Vagina (tissue), 2 donors: ENCODE data around the gene EFNA1. TPM values are rescaled to one million over a fixed set of nuclear protein-coding genes. Genes with fewer than 3 reads are reported as not detected.
A peak's percentile ranks its signal among the peaks of the same experiment; 100 is the strongest.

Experiments used
- DNase-seq, 2 donors: peaks; one replicate each; pipeline ENCODE4 v3.0.0-alpha.2; 2017; ENCODE audit errors: extremely low spot score in 2 of 2
- H3K27ac ChIP-seq: fragments of 200-600 bp; sonication (generic); one replicate; pipeline ENCODE4 v1.5.1; 2019
- H3K27me3 ChIP-seq: fragments of 200-600 bp; sonication (generic); one replicate; pipeline ENCODE4 v1.5.1; 2019
- H3K36me3 ChIP-seq, 2 donors: fragments of 200-600 bp; sonication (generic); one replicate each; pipeline ENCODE4 v1.5.1; 2017 to 2019
- H3K4me1 ChIP-seq: fragments of 200-600 bp; sonication (generic); one replicate; pipeline ENCODE4 v1.5.1; 2019
- H3K4me3 ChIP-seq, 2 donors: fragments of 200-600 bp; sonication (generic); 1 replicate in 1 of 2; 2 replicates in 1 of 2; pipeline ENCODE4 v1.5.1; 2016 to 2019
- H3K9me3 ChIP-seq: fragments of 200-600 bp; sonication (generic); one replicate; pipeline ENCODE4 v1.5.1; 2019
- CTCF ChIP-seq, 3 experiments: fragments of 450-650 bp in 2 of 3; fragments of 200-600 bp in 1 of 3; sonication (generic) in 1 of 3; IDR thresholded peaks; one replicate each; pipeline ENCODE4 v1.5.1; 2017 to 2019; ENCODE audit warnings: antibody characterized with exemption in 3 of 3, mild to moderate bottlenecking in 2 of 3, moderate library complexity in 2 of 3
- POLR2A ChIP-seq, 2 donors: fragments of 450-650 bp; IDR thresholded peaks; one replicate each; pipeline ENCODE4 v1.6.1; 2017; ENCODE audit warnings: antibody characterized with exemption in 2 of 2, mild to moderate bottlenecking in 2 of 2, moderate library complexity in 2 of 2
- POLR2AphosphoS5 ChIP-seq, 2 donors: sonication (generic); formaldehyde crosslinking; IDR thresholded peaks; one replicate each; pipeline ENCODE4 v1.9.0; 2017; ENCODE audit warnings: antibody characterized with exemption in 2 of 2, mild to moderate bottlenecking in 2 of 2, low read depth in 1 of 2; ENCODE audit not compliant: insufficient read depth in 1 of 2
- intact Hi-C: fragments of 100-400 bp; cut with DNase I; formaldehyde crosslinking; loops from one replicate; pipeline ENCODE4 v1.15.1; 2023
- total RNA-seq: library from RNA; depleted of rRNA; stranded (reverse); fragments of >200 nt; gene quantifications from one replicate; pipeline ENCODE4 v1.2.3, GENCODE V29; 2016

The EFNA1 gene
- total RNA-seq, 1 donor from 2014 or later = 57.9 TPM

GRCh38 chr1:155083865-155084721, 43.6 kb upstream of the EFNA1 start:
- DNase-seq = peak in 1 of 2 donors; percentile 90
- TF ChIP-seq POLR2AphosphoS5 (IDR thresholded peaks at IDR 0.05; ENCODE audit: insufficient read depth in 1 of 2, low read depth in 1 of 2) (no peak), POLR2A (IDR thresholded peaks at IDR 0.05) (no peak), CTCF (IDR thresholded peaks at IDR 0.05) (no peak)
- Histone ChIP-seq H3K36me3 (no peaks in the 10 kb centered on the region), H3K4me1 (peaks cover 67% of the 10 kb centered on the region), H3K27me3 (peaks cover 24% of the 10 kb centered on the region), H3K4me3 (peak overlapping the region; percentile 62 to 66), H3K9me3 (no peaks in the 10 kb centered on the region), H3K27ac (peak overlapping the region; percentile 93)
- intact Hi-C loops = loop anchor here (2.0 kb wide), 1 partner anchor 21 kb away; the partner anchor contains the start of gene EFNA4

GRCh38 chr1:155084722-155085503, 42.8 kb upstream of the EFNA1 start:
- no peak for DNase-seq
- Histone ChIP-seq H3K27me3 (peaks cover 24% of the 10 kb centered on the region), H3K4me3 (peak overlapping the region; percentile 62 to 66), H3K27ac (peak overlapping the region; percentile 93), H3K36me3 (no peaks in the 10 kb centered on the region), H3K4me1 (peaks cover 59% of the 10 kb centered on the region), H3K9me3 (no peaks in the 10 kb centered on the region)
- intact Hi-C loops = loop anchor here (2.0 to 5.0 kb wide), 2 partner anchors 22 to 38 kb away; partner anchors contain the start of gene EFNA4
- peak in 1 of 2 donors; percentile 2 for TF ChIP-seq POLR2A (IDR thresholded peaks at IDR 0.05)
- peak; percentile 89 to 99 (median 93) for TF ChIP-seq CTCF (IDR thresholded peaks at IDR 0.05)
- TF ChIP-seq POLR2AphosphoS5 (IDR thresholded peaks at IDR 0.05; ENCODE audit: insufficient read depth in 1 of 2, low read depth in 1 of 2) = peak; percentile 45 to 87

GRCh38 chr1:155085504-155086127, 42.1 kb upstream of the EFNA1 start:
- Histone ChIP-seq H3K4me1 (peaks cover 52% of the 10 kb centered on the region), H3K36me3 (no peaks in the 10 kb centered on the region), H3K9me3 (no peaks in the 10 kb centered on the region), H3K4me3 (peak overlapping the region; percentile 62 to 66), H3K27ac (peak overlapping the region; percentile 93), H3K27me3 (peaks cover 17% of the 10 kb centered on the region)
- DNase-seq = no peak
- intact Hi-C loops = loop anchor here (2.0 to 5.0 kb wide), 2 partner anchors 23 to 38 kb away; partner anchors contain the start of gene EFNA4
- no peak for TF ChIP-seq POLR2AphosphoS5 (IDR thresholded peaks at IDR 0.05; ENCODE audit: insufficient read depth in 1 of 2, low read depth in 1 of 2)
- TF ChIP-seq CTCF (IDR thresholded peaks at IDR 0.05) = no peak

GRCh38 chr1:155086128-155086741, 41.4 kb upstream of the EFNA1 start:
- TF ChIP-seq POLR2AphosphoS5 (IDR thresholded peaks at IDR 0.05; ENCODE audit: insufficient read depth in 1 of 2, low read depth in 1 of 2) = no peak
- peak; percentile 59 to 99 (median 94) for TF ChIP-seq CTCF (IDR thresholded peaks at IDR 0.05)
- DNase-seq = peak in 1 of 2 donors; percentile 94
- H3K36me3 ChIP-seq = no peaks in the 10 kb centered on the region
- intact Hi-C loops = loop anchor here (5.0 kb wide), 1 partner anchor 39 kb away; no protein-coding TSS in a partner anchor
- H3K27ac ChIP-seq = peak overlapping the region; percentile 93
- peaks cover 11% of the 10 kb centered on the region for H3K27me3 ChIP-seq
- peaks cover 49% of the 10 kb centered on the region for H3K4me1 ChIP-seq
- peak overlapping the region; percentile 62 to 66 for H3K4me3 ChIP-seq
- no peaks in the 10 kb centered on the region for H3K9me3 ChIP-seq
